NCI-H748 (cell line): ENCODE measurements around the gene AFF2.

Experiments
- DNase-seq: peaks from one replicate; lab custom pipeline; 2025; ENCODE audit not compliant: unreplicated experiment; lab: John Stamatoyannopoulos, UW

The AFF2 gene

GRCh38 chrX:148909758-148910157 lies 409.3 kb downstream of the AFF2 start:
- DNase-seq, result no peak

- DNase-seq, result no peak
These were observed 413.6 kb downstream of the AFF2 start for GRCh38 chrX:148913971-148914370.

- no peak for DNase-seq
These were observed 414.4 kb downstream of the AFF2 start for GRCh38 chrX:148914783-148915182.

GRCh38 chrX:148915474-148915873 lies 415.1 kb downstream of the AFF2 start:
- DNase-seq, result no peak

GRCh38 chrX:148917441-148917840 lies 417.0 kb downstream of the AFF2 start:
- DNase-seq, result no peak

- no peak for DNase-seq
These were observed 423.2 kb downstream of the AFF2 start for GRCh38 chrX:148923631-148924030.

GRCh38 chrX:148926371-148926770 lies 426.0 kb downstream of the AFF2 start:
- DNase-seq, result no peak

GRCh38 chrX:148928811-148929210 lies 428.4 kb downstream of the AFF2 start:
- no peak for DNase-seq

GRCh38 chrX:148929686-148930085 lies 429.3 kb downstream of the AFF2 start:
- no peak for DNase-seq

- no peak for DNase-seq
These were observed 429.9 kb downstream of the AFF2 start for GRCh38 chrX:148930206-148930729.

- DNase-seq, result no peak
These were observed 433.5 kb downstream of the AFF2 start for GRCh38 chrX:148933881-148934280.

GRCh38 chrX:148938348-148938747 lies 437.9 kb downstream of the AFF2 start:
- DNase-seq, result no peak

GRCh38 chrX:148940411-148940996 lies 440.1 kb downstream of the AFF2 start:
- no peak for DNase-seq

GRCh38 chrX:148942754-148943153 lies 442.3 kb downstream of the AFF2 start:
- DNase-seq, result no peak

- DNase-seq, result no peak
These were observed 447.1 kb downstream of the AFF2 start for GRCh38 chrX:148947399-148947975.

- no peak for DNase-seq
These were observed 455.9 kb downstream of the AFF2 start for GRCh38 chrX:148956352-148956751.

- no peak for DNase-seq
These were observed 458.5 kb downstream of the AFF2 start for GRCh38 chrX:148958901-148959300.

- DNase-seq, result no peak
These were observed 459.6 kb downstream of the AFF2 start for GRCh38 chrX:148960060-148960459.

- no peak for DNase-seq
These were observed 461.6 kb downstream of the AFF2 start for GRCh38 chrX:148961985-148962384.

GRCh38 chrX:148976571-148977400 lies 476.4 kb downstream of the AFF2 start:
- no peak for DNase-seq

GRCh38 chrX:148979786-148980185 lies 479.4 kb downstream of the AFF2 start:
- no peak for DNase-seq

- no peak for DNase-seq
These were observed 483.8 kb downstream of the AFF2 start for GRCh38 chrX:148984238-148984637.
